Measurements from ENCODE around the gene CPLX1.

CPLX1 gene

DNA sequence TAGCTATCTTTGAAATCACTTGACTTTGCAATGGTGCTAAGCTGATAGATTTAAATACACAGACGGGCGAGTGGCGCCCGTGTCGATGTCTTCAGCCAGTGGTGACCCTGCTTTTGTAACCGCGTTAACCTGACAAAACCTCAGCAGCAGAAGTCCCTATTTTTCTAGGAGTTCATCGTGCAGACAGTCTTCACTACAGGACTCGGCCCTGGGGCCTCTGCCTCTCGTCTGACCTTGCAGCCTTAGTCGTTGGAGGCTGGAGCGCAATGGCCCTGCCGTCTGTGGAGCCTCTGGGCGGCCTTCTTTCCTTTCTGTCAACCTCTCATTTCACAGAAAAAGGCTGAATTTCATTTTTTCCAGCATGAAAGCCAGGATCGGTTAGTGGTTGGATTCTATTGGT lies 57.9 kb downstream of the CPLX1 start:
- no peak for DNase-seq (ENCODE audit: low read depth)
- H3K4me3 ChIP-seq (ENCODE audit: low read depth, low read length): no peak overlapping the region
- TF ChIP-seq, protein P1, sequence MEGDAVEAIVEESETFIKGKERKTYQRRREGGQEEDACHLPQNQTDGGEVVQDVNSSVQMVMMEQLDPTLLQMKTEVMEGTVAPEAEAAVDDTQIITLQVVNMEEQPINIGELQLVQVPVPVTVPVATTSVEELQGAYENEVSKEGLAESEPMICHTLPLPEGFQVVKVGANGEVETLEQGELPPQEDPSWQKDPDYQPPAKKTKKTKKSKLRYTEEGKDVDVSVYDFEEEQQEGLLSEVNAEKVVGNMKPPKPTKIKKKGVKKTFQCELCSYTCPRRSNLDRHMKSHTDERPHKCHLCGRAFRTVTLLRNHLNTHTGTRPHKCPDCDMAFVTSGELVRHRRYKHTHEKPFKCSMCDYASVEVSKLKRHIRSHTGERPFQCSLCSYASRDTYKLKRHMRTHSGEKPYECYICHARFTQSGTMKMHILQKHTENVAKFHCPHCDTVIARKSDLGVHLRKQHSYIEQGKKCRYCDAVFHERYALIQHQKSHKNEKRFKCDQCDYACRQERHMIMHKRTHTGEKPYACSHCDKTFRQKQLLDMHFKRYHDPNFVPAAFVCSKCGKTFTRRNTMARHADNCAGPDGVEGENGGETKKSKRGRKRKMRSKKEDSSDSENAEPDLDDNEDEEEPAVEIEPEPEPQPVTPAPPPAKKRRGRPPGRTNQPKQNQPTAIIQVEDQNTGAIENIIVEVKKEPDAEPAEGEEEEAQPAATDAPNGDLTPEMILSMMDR (IDR thresholded peaks at IDR 0.05; ENCODE audit: low read depth, low read length, missing control alignments): no peak
- in situ Hi-C loops (cut with HindIII; ENCODE audit: low sequenced_read_pairs): loop anchor here (5.0 kb wide), 1 partner anchor 79 kb away; no protein-coding TSS in a partner anchor

DNA sequence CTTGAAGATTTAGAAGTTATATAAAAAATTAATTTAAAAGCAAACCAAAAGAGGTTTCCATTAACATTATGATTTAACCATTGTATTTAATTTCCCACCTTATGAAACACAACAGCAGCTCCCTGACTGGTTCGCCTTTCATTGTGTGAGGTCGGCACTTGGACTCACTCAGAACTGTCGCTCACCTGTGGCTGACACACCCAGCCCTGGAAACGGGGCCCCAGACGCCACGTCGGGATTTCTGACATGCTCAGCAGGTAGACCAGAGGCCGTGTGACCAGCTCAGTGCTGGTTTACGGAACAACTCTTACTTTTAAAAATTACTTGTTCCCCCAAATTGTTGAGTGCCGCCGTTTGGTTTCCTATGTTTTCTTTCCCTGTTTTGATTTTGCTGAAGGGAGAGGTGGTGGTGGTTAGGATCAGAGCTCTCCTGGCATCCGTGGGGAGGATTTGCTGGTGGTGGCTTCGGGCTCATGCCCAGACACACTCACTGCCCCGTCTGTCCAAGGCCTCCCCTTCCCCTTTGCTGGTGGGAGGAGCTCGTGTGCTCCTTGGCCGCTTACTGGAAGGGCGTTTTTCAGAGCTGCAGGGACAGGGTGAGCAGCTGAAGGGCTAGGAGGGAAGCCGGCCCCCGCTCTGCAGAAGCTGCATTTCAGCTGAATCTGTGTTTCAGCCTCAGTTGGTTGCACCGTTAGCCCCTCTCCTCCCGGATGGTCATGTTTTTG lies 59.2 kb downstream of the CPLX1 start:
- in situ Hi-C loops (cut with HindIII; ENCODE audit: low sequenced_read_pairs): loop anchor here (5.0 kb wide), 1 partner anchor 81 kb away; no protein-coding TSS in a partner anchor
- no peak overlapping the region for H3K4me3 ChIP-seq (ENCODE audit: low read depth, low read length)
- TF ChIP-seq, protein P1 (IDR thresholded peaks at IDR 0.05; ENCODE audit: low read depth, low read length, missing control alignments): no peak
- no peak for DNase-seq (ENCODE audit: low read depth)

DNA sequence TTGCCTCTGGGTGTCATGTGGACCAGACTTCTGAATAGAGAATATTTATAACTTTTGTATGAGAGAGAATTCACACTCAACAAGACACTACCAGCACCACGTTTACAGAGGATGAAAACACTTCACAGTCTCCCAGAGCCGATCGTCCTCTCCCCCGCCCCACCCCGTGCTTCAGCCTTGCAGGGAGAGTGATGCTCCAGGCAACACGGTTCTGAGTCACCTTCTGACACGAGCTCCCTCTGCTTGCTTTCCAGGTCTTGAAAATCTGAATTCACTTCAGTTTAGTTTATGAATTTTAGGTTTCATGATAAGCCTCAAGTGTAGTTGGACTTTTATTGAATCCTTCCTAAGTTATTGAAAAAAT lies 59.8 kb downstream of the CPLX1 start:
- no peak for DNase-seq (ENCODE audit: low read depth)
- TF ChIP-seq, protein P1 (IDR thresholded peaks at IDR 0.05; ENCODE audit: low read depth, low read length, missing control alignments): no peak
- no peak overlapping the region for H3K4me3 ChIP-seq (ENCODE audit: low read depth, low read length)
- in situ Hi-C loops (cut with HindIII; ENCODE audit: low sequenced_read_pairs): loop anchor here (5.0 kb wide), 1 partner anchor 81 kb away; no protein-coding TSS in a partner anchor

DNA sequence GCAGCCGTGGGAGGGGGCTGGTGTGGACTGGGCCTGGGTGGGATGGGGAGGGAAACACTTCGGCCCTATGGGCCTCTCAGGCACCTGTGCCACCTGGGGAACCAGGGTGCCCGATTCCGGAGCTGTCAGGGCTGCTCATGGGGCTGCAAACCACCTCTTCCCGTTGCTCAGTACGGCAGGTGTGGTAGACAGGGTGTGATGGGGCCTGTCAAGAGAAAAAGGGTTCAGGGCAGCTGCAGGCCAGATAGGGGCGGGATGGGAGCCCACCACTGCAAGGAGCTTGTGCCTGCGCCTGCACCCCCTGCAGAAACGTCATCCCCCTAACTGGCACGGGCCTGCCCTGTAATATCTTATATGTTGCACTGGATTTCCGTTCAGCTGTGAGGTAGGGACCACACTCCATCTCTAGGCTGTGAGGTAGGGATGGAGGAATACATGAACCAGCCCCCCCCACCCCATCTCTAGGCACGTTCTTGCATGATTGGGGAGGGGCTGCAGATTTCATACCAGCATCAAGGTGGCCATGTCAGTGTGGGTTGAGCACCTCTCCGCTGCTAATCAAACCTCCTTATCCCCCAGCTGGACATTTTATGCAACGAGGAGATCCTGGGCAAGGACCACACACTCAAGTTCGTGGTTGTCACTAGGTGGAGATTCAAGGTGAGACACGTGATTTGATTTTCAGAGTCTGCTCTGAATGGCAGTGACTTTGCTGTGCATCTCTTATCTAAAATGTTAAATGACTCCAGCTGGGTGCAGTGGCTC lies 61.3 kb downstream of the CPLX1 start:
- in situ Hi-C loops (cut with HindIII; ENCODE audit: low sequenced_read_pairs): loop anchor here (5.0 kb wide), 1 partner anchor 83 kb away; no protein-coding TSS in a partner anchor
- TF ChIP-seq, protein P1 (IDR thresholded peaks at IDR 0.05; ENCODE audit: low read depth, low read length, missing control alignments): no peak
- no peak for DNase-seq (ENCODE audit: low read depth)
- H3K4me3 ChIP-seq (ENCODE audit: low read depth, low read length): no peak overlapping the region

DNA sequence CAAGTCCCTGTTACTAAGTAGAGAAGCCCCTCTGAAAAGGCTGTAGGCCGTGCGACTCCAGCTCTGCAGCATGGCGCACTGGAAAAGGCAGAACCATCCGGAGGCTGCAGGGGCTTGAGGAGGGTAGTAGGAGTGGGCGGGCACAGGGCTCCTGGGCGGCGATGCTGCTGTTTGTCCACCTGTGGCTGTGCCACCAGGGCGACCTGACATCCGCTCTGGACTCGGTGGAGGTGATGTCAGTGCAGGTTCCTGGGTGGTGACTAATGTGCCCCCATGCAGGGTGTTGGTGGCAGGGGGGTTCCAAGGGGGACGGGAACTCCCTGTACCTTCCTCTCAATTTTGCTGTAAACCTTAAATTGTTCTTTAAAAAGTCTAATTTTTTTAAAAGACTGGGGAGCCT lies 62.0 kb downstream of the CPLX1 start:
- TF ChIP-seq, protein P1 (IDR thresholded peaks at IDR 0.05; ENCODE audit: low read depth, low read length, missing control alignments): no peak
- no peak overlapping the region for H3K4me3 ChIP-seq (ENCODE audit: low read depth, low read length)
- no peak for DNase-seq (ENCODE audit: low read depth)
- in situ Hi-C loops (cut with HindIII; ENCODE audit: low sequenced_read_pairs): no loop called here

DNA sequence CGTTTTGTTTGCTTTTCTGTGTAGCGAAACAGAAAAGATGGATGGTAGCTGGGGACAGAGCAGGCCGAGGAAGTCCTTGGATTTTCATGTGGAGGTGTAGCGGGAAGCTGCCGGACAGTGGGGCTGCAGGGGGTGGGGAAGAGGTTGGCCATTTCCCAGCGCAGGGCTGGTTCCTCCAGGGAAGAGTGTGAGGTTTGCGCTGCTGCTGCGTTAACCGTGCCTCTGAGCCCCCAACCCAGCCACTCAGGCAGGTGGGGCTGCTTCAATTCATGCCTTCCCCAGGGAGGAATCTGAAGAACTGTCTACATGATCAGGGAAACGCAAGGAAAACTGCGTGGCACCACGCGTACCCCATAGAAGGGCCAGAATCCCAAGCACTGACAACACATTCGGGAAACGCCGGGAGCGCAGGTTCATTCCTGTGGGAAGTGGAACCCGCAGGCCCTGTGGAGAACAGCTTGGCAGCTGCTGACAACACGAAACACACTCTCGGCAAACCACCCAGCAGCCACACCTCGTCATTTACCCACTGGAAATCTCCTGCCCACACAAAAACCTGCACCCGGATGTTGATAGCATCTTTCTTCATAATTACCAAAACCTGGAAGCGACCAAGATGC lies 62.6 kb downstream of the CPLX1 start:
- DNase-seq (ENCODE audit: low read depth): no peak

More for the DNA sequence above, 62.6 kb downstream of the CPLX1 start:
- no peak overlapping the region for H3K4me3 ChIP-seq (ENCODE audit: low read depth, low read length)
- TF ChIP-seq, protein P1 (IDR thresholded peaks at IDR 0.05; ENCODE audit: low read depth, low read length, missing control alignments): no peak
- in situ Hi-C loops (cut with HindIII; ENCODE audit: low sequenced_read_pairs): no loop called here
